Esophagus muscularis mucosa (tissue), 4 donors: ENCODE data around the gene PLOD2. TPM values are rescaled to one million over a fixed set of nuclear protein-coding genes. Genes with fewer than 3 reads are reported as not detected.

Experiments
- DNase-seq: peaks from one replicate; pipeline ENCODE4 v3.0.0-alpha.2; 2017; ENCODE audit errors: extremely low spot score
- H3K27ac ChIP-seq, 4 donors: fragments of 200-600 bp; sonication (generic); replicated peaks in 1 of 4; 1 replicate in 3 of 4; 2 replicates in 1 of 4; pipeline ENCODE4 v1.5.1; 2016 to 2019; ENCODE audit warnings: mild to moderate bottlenecking in 1 of 4
- H3K27me3 ChIP-seq, 4 donors: fragments of 200-600 bp; sonication (generic); one replicate each; pipeline versions ENCODE4 v1.5.1 to v1.6.0; 2016 to 2019
- H3K36me3 ChIP-seq, 4 donors: fragments of 200-600 bp; sonication (generic); one replicate each; pipeline ENCODE4 v1.5.1; 2016 to 2019
- H3K4me1 ChIP-seq, 4 donors: fragments of 200-600 bp; sonication (generic); one replicate each; pipeline ENCODE4 v1.5.1; 2016 to 2019
- H3K4me3 ChIP-seq, 4 donors: fragments of 200-600 bp; sonication (generic); 1 replicate in 2 of 4; 2 replicates in 2 of 4; pipeline ENCODE4 v1.5.1; 2016 to 2019; ENCODE audit warnings: mild to moderate bottlenecking in 4 of 4, moderate library complexity in 1 of 4
- H3K9me3 ChIP-seq, 4 donors: fragments of 200-600 bp; sonication (generic); 1 replicate in 3 of 4; 2 replicates in 1 of 4; pipeline ENCODE4 v1.5.1; 2016 to 2019
- EP300 ChIP-seq: sonication (generic); formaldehyde crosslinking; IDR thresholded peaks from one replicate; pipeline ENCODE4 v1.6.1; 2017; ENCODE audit warnings: antibody characterized with exemption
- POLR2A ChIP-seq: fragments of 450-650 bp; IDR thresholded peaks from one replicate; pipeline ENCODE4 v1.6.1; 2017; ENCODE audit warnings: antibody characterized with exemption, moderate library complexity, mild to moderate bottlenecking, low read depth
- POLR2AphosphoS5 ChIP-seq, 2 donors: sonication (generic); formaldehyde crosslinking; IDR thresholded peaks; one replicate each; pipeline ENCODE4 v1.6.1; 2017; ENCODE audit warnings: antibody characterized with exemption in 2 of 2
- WGBS: methylation state at CpG from one replicate; pipeline ENCODE4 v1.1.5; 2018; 5-methylcytosine and 5-hydroxymethylcytosine counted together
- intact Hi-C: fragments of 100-400 bp; cut with DNase I; formaldehyde crosslinking; loops from one replicate; pipeline ENCODE4 v1.15.1; 2023
- total RNA-seq, 4 donors: library from RNA; depleted of rRNA; stranded (reverse); fragments of >200 nt; gene quantifications; one replicate each; pipeline versions ENCODE4 v1.1.0 to v1.2.1, GENCODE V29; 2016
- TF ChIP-seq, protein P1 (sequence below), 3 experiments: fragments of 200-600 bp in 2 of 3; fragments of 450-650 bp in 1 of 3; sonication (generic) in 2 of 3; IDR thresholded peaks; one replicate each; pipeline ENCODE4 v1.5.1; 2017 to 2019; ENCODE audit warnings: antibody characterized with exemption in 3 of 3, mild to moderate bottlenecking in 2 of 3, moderate library complexity in 1 of 3

PLOD2 gene
- total RNA-seq, 4 donors from 2014 or later = 48.2 to 84.7 (median 54.9) TPM

DNA sequence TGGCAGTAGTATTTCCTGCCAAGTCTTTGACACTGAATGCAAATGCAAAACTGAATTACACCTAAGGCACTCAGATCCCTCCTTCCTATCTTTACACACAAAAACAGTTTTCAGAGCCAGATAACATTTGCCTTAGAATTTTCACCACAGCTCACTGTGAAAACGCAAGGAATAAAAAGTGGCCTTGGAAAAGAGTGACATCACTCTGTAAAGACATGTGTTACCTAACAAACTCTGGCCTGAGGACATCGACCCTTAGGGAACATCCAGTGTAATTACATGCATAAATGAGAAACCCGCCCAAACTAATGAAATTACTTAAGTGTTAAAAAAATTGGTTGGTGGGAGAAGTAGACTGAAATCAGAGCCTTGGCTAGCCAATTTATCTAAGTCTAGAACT is 88.9 kb downstream of the PLOD2 start:
- no peaks in the 10 kb centered on the region for H3K27me3 ChIP-seq
- 67% methylated on average over 3 of the region's 3 CpGs for WGBS
- DNase-seq = no peak
- no peak for TF ChIP-seq POLR2AphosphoS5 (IDR thresholded peaks at IDR 0.05)
- TF ChIP-seq POLR2A = no peak
- TF ChIP-seq, protein P1, sequence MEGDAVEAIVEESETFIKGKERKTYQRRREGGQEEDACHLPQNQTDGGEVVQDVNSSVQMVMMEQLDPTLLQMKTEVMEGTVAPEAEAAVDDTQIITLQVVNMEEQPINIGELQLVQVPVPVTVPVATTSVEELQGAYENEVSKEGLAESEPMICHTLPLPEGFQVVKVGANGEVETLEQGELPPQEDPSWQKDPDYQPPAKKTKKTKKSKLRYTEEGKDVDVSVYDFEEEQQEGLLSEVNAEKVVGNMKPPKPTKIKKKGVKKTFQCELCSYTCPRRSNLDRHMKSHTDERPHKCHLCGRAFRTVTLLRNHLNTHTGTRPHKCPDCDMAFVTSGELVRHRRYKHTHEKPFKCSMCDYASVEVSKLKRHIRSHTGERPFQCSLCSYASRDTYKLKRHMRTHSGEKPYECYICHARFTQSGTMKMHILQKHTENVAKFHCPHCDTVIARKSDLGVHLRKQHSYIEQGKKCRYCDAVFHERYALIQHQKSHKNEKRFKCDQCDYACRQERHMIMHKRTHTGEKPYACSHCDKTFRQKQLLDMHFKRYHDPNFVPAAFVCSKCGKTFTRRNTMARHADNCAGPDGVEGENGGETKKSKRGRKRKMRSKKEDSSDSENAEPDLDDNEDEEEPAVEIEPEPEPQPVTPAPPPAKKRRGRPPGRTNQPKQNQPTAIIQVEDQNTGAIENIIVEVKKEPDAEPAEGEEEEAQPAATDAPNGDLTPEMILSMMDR (IDR thresholded peaks at IDR 0.05) = no peak
- no peak for TF ChIP-seq EP300
- H3K9me3 ChIP-seq = no peaks in the 10 kb centered on the region
- H3K4me3 ChIP-seq = no peak overlapping the region
- H3K4me1 ChIP-seq = peaks cover 0 to 25% (median 10%) of the 10 kb centered on the region in 4 donors
- intact Hi-C loops = no loop called here
- peak overlapping the region in 3 of 4 donors; percentile 28 to 30 (median 29) for H3K27ac ChIP-seq
- peaks cover 11 to 24% (median 17%) of the 10 kb centered on the region in 4 donors for H3K36me3 ChIP-seq

DNA sequence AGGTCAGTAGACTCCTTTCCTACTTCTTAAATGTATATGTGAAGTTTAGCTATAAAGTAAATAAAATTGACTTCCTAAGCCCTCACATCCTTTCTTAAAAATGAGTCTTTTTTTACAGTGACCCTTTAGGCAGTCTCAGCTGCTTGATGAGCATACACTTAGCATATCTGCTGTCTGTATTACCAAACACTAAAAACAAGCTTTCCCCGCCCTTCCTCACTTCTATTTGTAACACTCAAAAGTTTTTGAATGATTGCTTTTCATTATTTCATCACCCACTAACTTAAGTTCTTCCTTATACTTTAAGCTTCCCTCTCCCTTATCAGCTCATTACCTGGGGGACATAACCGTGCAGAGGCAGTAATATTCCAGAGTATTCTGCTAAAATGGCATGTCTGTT is 89.4 kb downstream of the PLOD2 start:
- no peak for DNase-seq
- TF ChIP-seq, protein P1 (IDR thresholded peaks at IDR 0.05) = no peak
- no peak for TF ChIP-seq POLR2AphosphoS5 (IDR thresholded peaks at IDR 0.05)
- no peak for TF ChIP-seq POLR2A
- no peak for TF ChIP-seq EP300
- H3K4me1 ChIP-seq = peaks cover 0 to 25% (median 10%) of the 10 kb centered on the region in 4 donors
- H3K9me3 ChIP-seq = no peaks in the 10 kb centered on the region
- H3K27ac ChIP-seq = peak overlapping the region in 3 of 4 donors; percentile 28 to 30 (median 29)
- 73% methylated on average over 2 of the region's 2 CpGs for WGBS
- intact Hi-C loops = no loop called here
- peaks cover 11 to 24% (median 17%) of the 10 kb centered on the region in 4 donors for H3K36me3 ChIP-seq
- no peak overlapping the region for H3K4me3 ChIP-seq
- no peaks in the 10 kb centered on the region for H3K27me3 ChIP-seq

DNA sequence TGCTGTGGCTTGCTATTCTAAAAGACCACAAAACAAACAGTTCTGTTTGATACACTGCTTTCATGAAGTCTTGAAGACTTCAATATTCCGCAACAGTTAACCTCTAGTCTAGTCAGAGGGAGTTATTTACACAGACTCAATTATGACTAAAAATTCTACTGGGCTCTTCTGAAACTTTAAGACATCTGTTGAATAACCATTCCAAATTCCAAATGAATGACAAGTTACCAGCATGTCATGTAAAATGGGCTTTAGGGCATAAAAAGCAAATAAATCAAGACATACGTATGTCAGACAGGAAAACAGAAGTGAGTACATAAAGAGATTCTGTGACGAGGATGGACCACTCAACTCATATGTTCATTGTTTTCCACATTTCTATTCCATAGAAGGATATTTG is 93.9 kb downstream of the PLOD2 start:
- Histone ChIP-seq H3K4me1 (peaks cover 3 to 27% (median 11%) of the 10 kb centered on the region in 4 donors), H3K27ac (peak overlapping the region in 1 of 4 donors; percentile 6), H3K4me3 (no peak overlapping the region), H3K27me3 (no peaks in the 10 kb centered on the region), H3K36me3 (peaks cover 4 to 17% (median 13%) of the 10 kb centered on the region in 4 donors), H3K9me3 (no peaks in the 10 kb centered on the region)
- DNase-seq = no peak
- no peak for TF ChIP-seq EP300
- 83% methylated on average over 3 of the region's 3 CpGs for WGBS
- intact Hi-C loops = loop anchor here (2.0 to 10.0 kb wide), 3 partner anchors 94 to 508 kb away; partner anchors contain the start of gene PLOD2

DNA sequence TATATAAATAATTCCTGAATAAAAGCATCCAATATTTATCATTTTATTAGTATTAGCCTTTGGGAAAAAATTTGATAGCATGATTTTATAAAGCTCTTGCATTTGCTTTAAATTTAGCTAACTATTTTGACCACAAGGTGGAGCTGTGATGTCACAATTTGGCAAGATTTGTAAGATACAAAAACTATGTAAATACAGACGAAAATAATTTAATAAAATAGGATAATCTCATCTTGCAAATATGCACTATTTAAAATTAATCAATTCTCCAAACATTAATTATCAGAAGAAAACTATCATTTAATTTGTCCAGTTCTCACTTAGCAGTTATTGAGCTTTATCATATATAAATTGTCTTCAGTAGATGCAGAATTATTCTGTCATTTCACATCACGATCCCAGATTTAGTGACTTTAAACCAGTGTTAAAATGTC is 95.4 kb downstream of the PLOD2 start:
- no peak for DNase-seq
- no peaks in the 10 kb centered on the region for H3K9me3 ChIP-seq

DNA sequence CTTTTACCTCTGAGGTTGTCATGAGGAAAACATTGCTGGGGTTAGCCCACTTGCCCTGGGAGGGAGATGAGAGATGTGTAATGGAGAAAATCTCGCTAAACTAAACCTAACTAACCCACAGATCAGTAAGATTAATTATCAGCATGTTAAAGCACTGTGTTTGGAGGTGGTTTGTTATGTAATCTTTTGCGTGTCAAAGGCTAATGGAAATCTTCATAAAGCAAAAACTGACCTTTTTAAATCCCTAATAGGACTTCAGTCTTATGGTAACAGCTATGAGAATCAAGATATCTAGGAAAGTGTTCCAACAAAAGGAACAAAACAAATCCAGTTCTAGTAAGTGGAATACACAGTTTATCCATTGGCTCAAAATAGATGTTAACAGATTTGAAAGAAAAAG is 102.7 kb downstream of the PLOD2 start:
- no peak for DNase-seq
- H3K4me3 ChIP-seq = no peak overlapping the region
- H3K27me3 ChIP-seq = no peaks in the 10 kb centered on the region
- H3K4me1 ChIP-seq = peaks cover 5 to 24% (median 20%) of the 10 kb centered on the region in 4 donors
- H3K27ac ChIP-seq = peak overlapping the region in 3 of 4 donors; percentile 5 to 54 (median 34)
- WGBS = 42% methylated on average over 2 of the region's 2 CpGs
- TF ChIP-seq EP300 = no peak
- no peak for TF ChIP-seq POLR2A
- TF ChIP-seq POLR2AphosphoS5 (IDR thresholded peaks at IDR 0.05) = no peak
- TF ChIP-seq, protein P1 (IDR thresholded peaks at IDR 0.05) = no peak
- intact Hi-C loops = no loop called here
- H3K9me3 ChIP-seq = no peaks in the 10 kb centered on the region
- no peaks in the 10 kb centered on the region for H3K36me3 ChIP-seq

More for the DNA sequence above, 95.4 kb downstream of the PLOD2 start:
- intact Hi-C loops = loop anchor here (2.0 to 10.0 kb wide), 3 partner anchors 95 to 509 kb away; partner anchors contain the start of gene PLOD2
- no peaks in the 10 kb centered on the region for H3K27me3 ChIP-seq
- peaks cover 2 to 7% (median 3%) of the 10 kb centered on the region in 4 donors for H3K36me3 ChIP-seq
- 30% methylated on average over 2 of the region's 2 CpGs for WGBS
- H3K27ac ChIP-seq = no peak overlapping the region
- peaks cover 5 to 21% (median 15%) of the 10 kb centered on the region in 4 donors for H3K4me1 ChIP-seq
- no peak overlapping the region for H3K4me3 ChIP-seq
- TF ChIP-seq, protein P1 (IDR thresholded peaks at IDR 0.05) = peak; percentile 72 to 79 (median 77)
- TF ChIP-seq POLR2A = no peak
